Glomerular visceral epithelial cell (primary cell): ENCODE results near the gene AXL.
A peak's percentile ranks its signal among the peaks of the same experiment; 100 is the strongest.
"Not testable (repeated sequence)": the region's sequence is repeated elsewhere in the genome, so short reads cannot be mapped to it uniquely, and the experiment has no call there.

ENCODE experiments used
- DNase-seq: peaks from one replicate; pipeline ENCODE4 v3.0.0-alpha.2; 2016; ENCODE audit errors: extremely low spot score

The AXL gene

DNA sequence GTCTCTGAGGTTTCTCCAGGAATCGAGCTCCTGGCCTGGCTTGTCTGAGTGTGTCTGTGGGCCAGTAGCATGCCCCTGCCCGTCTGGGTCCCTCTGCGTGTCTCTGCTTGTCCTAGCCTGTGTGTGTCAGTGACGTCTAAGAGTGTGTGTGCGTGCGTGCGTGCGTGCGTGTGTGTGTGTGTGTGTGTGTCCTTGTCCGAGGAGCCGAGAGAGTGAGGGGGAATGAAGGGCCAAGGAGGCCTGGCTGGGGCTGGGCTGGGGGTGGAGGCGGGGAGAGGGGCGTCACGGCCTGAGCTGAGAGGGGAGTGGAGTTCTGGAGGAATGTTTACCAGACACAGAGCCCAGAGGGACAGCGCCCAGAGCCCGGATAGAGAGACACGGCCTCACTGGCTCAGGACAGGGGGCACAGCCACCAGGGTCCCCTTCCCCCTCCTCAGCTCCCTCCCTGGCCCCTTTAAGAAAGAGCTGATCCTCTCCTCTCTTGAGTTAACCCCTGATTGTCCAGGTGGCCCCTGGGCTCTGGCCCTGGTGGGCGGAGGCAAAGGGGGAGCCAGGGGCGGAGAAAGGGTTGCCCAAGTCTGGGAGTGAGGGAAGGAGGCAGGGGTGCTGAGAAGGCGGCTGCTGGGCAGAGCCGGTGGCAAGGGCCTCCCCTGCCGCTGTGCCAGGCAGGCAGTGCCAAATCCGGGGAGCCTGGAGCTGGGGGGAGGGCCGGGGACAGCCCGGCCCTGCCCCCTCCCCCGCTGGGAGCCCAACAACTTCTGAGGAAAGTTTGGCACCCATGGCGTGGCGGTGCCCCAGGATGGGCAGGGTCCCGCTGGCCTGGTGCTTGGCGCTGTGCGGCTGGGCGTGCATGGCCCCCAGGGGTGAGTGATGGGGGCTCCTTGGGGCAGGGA, at the start of gene AXL:
TSS of gene AXL (plus strand) at position 609 of the 893 bp plus-strand sequence. CDS start at position 779, 170 bp downstream.
- peak; percentile 86 for DNase-seq

DNA sequence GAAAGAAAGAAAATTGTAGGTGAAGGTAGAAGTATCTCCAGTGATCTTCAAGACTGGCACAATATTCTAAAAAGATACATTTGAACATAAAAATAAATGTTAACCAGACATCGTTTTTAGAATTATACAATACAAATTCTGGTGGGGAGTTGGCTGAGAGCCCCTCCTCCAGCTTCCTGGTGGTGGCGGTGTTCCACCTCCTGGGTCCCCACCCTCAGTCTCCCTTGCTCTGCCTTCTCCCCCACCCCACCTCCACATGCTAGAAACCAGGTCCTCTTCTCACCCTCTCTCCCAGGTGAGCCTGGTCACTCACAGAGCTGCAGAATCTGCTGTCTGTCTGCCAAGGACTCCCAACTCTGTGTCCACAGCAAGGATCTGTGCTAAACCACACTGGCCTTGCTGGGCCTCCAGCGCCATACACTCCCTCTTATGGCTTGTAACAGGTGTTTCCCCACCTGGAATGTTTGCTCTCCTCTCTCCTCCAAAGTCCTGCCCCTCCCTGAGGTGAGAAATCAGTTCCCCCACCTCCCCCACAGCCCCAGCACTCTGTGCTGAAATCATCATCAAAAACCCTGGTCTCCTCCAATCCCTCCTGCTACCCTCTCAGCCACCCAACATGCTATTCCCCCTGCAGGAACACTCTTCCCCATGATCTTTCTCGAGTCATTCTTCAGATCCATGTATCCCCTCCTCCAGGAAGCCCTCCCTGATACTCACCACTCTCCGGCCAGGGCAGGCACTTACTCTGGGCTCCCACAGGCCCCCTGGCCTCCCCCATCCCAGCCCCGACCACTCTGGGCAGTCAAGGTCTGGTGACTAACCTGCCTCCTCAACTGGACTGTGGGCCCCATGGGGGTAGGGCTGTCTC, 46.5 kb upstream of the AXL start:
- no peak for DNase-seq

DNA sequence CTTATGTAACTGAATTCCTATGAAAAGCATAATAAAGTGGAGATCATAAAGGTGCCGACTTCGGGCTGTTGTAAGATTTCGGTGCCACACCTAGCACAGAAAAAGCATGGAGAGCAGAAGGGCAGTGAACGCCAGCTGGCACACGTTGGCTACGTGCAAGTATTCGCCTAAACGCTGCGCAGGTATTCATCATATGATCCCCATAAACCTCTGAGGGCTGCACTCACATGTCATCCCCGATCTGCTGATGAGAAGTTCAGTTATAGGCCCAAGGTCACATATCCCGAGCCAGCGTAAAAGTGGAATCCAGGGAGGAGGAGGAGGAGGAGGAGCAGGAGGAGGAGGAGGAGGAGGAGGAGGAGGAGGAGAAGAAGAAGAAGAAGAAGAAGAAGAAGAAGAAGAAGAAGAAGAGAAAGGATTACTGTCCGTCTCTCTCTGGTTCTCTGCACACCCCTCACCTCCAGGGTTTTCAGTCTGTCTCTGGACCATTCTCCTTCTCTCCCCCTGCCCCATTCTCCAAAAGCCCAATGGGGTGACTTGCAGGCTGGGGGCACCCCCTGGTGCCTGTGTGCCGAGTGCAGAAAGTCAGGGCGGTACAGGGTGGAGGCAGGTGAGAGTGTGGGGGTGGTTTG, 44.6 kb upstream of the AXL start:
- DNase-seq = no peak

DNA sequence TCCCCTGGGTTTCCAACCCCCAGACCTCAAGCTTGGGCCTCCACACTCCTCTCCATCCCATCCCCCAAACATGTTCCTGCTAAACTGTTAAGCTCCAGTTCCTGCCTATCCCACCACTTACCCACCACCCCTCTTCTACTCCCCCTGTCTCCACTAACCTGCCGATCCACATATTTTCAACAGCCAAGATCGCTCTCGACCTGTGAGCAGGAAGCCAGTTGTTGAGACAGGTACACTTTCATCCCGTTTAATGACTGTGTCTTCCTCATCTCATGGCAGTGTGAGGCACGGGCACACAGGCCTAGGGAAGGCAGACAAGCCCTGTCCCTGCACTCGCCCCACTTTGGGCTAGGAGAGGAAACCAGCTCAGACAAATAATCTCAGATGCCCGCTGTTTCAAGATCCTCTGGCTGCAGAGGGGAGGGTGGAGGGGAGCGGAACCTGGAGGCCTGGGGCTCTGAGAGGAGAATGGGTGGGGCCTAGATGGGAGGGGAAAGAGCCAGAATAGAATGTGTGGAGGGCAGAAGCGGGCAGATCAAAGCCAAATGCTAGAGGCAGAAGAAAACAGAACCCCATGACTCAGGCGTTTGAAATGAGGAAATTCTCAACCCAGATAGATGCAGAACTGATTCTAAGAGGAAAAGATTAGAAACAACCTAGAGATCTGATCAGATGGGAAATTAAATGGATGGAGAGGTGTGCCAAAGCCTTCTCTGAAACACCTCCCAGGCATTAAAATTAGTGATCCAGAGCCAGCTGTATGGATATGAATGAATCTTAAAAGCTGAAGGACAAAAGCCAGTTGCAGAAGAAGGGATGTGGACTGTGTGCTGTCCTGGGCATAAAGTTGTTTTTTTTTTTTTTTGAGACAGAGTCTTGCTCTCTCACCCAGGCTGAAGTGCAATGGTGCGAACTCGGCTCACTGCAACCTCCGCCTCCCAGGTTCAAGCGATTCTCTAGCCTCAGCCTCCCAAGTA, 42.9 kb upstream of the AXL start:
- peak; percentile 85 for DNase-seq

DNA sequence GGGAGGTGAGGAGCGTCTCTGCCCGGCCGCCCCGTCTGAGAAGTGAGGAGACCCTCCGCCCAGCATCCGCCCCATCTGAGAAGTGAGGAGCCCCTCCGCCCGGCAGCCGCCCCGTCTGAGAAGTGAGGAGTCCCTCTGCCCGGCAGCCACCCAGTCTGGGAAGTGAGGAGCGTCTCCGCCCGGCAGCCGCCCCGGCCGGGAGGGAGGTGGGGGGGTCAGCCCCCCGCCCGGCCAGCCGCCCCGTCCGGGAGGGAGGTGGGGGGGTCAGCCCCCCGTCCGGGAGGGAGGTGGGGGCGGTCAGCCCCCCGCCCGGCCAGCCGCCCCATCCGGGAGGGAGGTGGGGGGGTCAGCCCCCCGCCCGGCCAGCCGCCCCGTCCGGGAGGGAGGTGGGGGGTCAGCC, 38.9 kb upstream of the AXL start:
- DNase-seq = not testable (repeated sequence)

DNA sequence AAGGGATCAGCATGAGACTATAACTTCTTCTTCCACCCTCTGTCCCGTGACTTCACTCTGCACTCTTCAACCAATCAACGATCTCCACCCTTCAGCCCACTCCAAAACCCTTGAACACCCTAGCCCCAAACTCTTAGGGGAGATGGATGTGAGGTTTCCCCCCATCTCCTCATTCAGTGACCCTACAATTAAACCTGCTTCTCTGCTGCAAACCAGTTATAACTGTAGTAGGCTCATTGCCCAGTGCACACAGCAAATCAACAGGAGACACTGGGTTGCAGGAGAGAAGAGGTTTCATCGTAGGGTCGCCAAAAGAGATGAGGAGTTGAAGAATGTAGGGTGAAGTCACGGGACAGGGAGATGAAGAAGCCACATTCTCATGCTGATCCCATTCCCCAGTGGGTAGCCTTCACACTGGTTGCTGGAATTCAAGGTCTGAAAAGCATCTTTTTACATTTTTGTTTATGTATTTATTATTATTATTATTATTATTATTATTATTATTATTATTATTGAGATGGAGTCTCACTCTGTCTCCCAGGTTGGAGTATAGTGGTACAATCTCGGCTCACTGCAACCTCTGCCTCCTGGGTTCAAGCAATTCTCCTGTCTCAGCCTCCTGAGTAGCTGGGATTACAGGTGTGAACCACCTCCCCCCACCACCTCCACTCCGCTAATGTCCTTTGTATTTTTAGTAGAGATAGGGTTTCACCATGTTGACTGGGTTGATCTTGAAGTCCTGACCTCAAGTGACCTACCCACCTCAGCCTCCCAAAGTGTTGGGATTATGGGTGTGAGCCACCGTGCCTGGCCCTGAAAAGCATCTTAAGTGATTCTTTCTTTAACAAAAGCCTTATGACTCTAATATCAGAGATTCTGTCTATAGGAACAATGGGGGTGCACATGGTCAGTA, 31.8 kb upstream of the AXL start:
- DNase-seq = no peak

DNA sequence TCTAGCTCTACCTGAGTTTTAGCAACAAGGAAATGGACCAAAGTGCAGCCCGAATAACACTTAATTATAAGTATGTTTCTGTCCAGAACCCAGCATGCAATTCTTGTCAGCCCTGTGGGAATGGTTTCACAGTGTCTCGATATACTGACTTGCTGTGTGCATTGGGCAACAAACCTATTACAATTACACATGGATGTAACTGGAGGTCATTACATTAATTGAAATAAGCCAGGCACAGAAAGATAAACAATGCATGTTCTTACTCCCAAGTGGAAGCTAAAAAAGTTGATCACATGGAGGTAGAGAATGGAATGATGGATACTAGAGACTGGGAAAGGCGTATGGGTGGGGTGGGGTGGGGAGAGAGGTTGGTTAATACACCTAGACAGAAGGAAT, 31.1 kb upstream of the AXL start:
- DNase-seq = no peak

DNA sequence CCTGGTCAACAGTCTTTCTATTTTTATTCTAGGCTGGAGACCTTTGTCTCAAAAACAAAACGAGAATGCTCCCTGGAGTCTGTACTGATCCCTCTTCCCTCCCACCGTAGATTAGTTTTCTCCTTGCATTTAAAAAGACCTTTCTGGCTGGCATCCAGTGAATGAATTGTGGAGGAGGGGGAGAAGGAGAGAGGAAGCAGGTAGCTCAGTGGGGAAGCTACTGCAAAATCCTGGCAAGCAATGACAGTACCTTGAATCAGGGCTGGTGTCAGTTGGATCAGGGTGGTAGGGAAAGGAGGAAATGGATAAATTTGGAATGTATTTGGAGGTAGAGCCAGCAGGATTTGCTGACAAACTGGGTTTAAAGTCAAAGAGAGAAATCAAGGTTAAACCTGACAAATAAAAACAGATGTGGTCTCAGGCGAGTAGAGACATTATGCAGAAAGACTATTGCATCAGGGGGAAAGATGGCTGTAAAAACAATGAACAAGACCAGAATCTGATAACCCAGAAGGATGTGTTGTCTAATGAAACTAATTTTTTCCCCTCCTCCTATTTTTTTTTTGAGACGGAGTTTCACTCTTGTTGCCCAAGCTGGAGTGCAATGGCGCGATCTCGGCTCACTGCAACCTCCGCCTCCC, 29.5 kb upstream of the AXL start:
- no peak for DNase-seq

DNA sequence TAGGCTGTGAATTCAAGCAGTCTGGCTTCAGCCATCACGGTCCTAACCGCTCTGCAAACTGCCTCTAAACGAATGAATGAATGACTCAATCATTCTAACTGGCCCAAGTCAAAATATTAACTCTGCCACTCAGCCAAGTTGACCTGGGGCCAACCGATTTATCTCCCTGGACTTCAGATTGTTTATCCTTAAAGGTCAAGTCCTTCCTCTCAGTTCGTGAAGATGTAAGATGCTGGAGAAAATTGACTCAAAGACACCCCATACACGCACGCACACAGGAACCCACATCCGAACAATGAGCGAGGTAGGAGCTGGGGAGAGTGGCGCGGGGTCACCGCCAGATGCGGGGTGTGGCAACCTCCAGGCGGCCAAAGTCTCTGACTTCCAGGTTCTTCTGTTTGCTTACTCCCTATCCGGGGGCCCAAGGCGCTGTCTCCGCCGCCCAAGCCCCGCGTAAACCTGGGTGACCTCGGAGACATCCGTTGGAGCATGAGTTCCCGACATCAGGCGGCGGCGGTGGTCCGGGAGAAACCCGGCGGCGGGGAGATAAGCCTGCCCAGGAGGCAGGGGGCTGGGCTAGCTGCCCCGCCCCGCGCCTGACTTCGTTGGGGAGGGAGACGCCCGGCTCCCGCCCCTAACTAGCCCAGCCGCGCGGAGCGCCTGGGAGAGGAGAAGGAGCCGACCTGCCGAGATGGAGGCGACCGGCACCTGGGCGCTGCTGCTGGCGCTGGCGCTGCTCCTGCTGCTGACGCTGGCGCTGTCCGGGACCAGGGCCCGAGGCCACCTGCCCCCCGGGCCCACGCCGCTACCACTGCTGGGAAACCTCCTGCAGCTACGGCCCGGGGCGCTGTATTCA, 26.2 kb upstream of the AXL start, which contains the start of gene CYP2S1:
TSS of gene CYP2S1 (plus strand) at position 646 of the 856 bp plus-strand sequence. CDS start at position 692, 46 bp downstream.
- peak; percentile 53 for DNase-seq

DNA sequence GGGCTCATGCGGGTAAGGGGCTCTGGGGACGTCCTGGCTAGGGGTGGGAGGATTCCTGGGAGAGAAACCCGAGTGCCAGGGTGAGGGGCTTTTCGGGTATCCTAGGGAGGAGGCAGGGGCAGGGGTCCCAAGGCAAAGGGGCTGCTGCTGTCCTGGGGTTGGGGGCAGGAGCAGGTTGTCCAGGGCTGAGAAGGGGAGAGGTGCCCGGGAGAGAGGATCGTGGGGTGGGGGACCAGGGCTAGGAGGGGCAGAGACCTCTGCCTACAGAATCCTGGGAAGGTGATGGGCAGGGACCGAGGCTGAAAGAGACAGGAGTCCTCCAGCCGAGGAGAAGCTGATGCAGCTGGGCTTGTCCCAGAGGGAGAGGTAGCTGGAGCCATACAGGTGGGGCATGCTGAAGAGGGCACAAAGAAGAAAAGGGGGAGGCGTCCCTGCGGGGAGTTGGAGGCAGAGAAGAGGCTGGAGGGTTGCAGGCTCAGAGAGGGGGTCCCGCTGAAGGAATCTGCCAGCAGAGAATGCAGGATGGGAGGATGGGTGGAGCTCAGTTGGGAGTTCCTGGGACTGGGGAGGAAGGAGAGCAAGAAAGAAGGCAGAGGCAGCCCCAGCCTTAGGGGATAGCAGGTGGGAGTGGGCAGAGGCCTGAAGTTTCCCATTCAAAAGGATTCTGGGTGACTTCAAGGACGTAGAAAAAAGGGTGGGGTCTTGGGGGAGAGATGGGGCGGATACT, 25.4 kb upstream of the AXL start:
- DNase-seq = no peak

DNA sequence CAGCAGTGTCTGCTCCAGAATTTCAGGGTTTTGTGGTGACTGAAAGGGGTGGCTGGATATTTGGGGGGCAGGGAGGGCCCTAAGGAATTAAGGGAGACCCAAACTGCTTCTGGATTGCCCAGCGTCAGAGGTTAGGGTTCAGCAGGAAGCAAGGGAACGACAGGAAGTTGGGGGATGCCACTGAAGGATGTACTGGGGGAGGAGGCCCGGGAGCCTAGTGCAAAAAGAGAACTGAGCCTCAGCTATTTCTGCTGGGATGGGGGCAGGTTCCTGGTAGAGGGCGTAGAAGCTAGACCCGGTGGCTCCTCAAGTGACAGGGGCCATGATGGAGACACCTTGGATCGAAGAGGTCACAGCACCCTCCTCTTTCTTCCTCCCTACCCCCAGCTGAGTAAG, 24.9 kb upstream of the AXL start:
- no peak for DNase-seq

DNA sequence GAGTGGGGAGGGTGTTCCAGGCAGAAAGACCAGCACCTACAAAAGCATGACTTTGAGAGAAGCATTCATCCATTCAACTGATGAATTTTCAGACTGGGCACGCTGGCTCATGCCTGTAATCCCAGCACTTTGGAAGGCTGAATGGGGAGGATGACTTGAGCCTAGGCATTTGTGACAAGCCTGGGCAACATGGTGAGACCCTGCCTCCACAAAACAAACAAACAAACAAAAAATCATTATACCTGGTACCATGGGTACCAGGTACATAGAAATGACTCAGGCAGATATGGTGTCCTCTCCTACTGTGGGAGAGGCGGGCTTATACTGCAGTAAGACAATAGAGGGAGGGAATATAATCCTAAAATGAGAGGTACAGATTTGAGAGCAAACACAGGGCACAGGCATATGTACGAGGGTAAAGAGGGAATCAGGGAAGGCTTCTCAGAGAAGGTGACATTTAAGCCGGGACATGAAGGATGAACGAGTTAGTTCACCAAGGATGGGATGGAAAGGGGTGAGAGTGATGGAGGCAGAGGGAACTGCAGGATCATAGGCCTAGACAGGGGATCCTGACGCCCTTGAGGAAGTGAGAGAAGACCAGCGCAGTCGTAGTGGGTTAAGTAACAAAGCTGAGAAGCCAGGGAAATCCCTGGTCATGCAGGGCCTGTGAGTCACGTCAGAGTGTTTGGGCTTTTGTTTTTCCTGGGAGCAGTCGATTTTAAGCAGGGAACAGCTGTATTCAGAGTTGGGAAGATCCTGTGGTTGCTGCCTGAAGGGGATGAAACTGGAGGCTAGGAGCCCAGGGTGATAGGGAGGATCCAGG, 23.1 kb upstream of the AXL start:
- DNase-seq = peak; percentile 51

DNA sequence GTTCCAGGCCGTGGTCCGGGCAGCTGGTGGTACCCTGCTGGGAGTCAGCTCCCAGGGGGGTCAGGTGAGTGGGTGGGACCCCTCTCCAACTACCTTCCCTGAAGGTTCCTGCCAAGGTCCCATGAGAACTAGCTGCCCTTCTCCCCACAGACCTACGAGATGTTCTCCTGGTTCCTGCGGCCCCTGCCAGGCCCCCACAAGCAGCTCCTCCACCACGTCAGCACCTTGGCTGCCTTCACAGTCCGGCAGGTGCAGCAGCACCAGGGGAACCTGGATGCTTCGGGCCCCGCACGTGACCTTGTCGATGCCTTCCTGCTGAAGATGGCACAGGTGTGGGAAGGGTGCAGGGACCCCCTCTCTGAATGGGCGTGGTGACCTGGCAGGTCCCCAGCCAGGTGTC, 20.5 kb upstream of the AXL start:
- no peak for DNase-seq

DNA sequence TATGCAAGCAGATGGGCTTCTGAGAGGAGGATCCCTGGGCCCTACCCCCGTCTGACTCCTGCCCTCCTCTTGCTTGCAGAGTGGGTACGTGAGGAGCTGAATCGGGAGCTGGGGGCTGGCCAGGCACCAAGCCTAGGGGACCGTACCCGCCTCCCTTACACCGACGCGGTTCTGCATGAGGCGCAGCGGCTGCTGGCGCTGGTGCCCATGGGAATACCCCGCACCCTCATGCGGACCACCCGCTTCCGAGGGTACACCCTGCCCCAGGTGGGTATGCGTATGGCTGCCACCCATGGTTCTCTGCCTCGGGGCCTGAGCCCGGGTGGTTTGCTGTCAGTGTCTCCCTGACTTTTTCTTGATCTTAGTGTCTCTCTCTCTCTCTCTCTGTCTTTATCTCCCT, 15.7 kb upstream of the AXL start:
- no peak for DNase-seq

DNA sequence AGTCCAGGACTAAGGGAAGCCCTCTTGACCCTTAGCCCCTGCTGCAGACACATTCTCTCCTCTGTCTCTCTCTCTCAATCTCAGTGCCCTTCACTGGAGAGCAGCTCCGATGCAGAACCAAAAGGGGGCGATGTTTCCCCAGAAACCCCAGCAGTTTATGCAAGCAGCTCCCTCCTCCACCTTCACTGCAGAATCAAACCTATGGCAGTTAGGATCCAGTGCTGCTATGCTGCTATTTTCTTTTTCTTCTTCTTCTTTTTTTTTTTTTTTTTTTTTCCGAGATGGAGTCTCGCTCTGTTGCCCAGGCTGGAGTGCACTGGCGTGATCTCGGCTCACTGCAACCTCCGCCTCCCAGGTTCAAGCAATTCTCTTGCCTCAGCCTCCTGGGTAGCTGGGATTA, 14.7 kb upstream of the AXL start:
- peak; percentile 87 for DNase-seq

DNA sequence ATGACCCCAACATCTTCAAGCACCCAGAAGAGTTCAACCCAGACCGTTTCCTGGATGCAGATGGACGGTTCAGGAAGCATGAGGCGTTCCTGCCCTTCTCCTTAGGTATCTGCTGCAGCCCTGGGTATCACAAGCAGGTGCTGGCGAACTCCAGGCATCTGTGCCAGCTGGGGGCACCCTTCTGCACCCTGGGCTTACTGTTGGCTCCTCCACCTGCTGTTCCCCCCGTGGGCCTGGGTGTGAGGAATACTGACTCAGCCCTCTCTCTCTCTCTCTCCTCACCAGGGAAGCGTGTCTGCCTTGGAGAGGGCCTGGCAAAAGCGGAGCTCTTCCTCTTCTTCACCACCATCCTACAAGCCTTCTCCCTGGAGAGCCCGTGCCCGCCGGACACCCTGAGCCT, 13.0 kb upstream of the AXL start:
- peak; percentile 53 for DNase-seq

DNA sequence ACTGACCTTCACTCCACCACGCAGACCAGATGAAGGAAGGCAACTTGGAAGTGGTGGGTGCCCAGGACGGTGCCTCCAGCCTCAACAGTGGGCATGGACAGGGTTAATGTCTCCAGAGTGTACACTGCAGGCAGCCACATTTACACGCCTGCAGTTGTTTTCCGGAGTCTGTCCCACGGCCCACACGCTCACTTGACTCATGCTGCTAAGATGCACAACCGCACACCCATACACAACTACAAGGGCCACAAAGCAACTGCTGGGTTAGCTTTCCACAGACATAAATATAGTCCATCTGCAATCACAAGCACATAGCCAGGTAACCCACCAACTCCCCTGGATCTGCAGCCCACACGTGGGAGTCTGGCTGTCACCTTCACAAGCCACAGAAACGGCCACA, 12.6 kb upstream of the AXL start:
- no peak for DNase-seq
